ENCODE measurements around the gene NFATC4. TPM values are rescaled to one million over a fixed set of nuclear protein-coding genes. Genes with fewer than 3 reads are reported as not detected.
"Not testable (repeated sequence)": the region's sequence is repeated elsewhere in the genome, so short reads cannot be mapped to it uniquely, and the experiment has no call there.

Gene NFATC4
- total RNA-seq, 1 experiment from 2014 or later, result 10.7 TPM

GRCh38 chr14:24353559-24354481 lies 14.2 kb upstream of the NFATC4 start:
- no peak for TF ChIP-seq CTCF (IDR thresholded peaks at IDR 0.05; ENCODE audit: unreplicated experiment)
- CTCF ChIA-PET, result no interaction called here

GRCh38 chr14:24354482-24354825 lies 13.5 kb upstream of the NFATC4 start:
- H3K27ac Mint-ChIP-seq (ENCODE audit: unreplicated experiment), result peak overlapping the region; percentile 46
- BruUV-seq (replicated peaks); CTCF ChIA-PET; DNase-seq; H3K9me3 Mint-ChIP-seq (ENCODE audit: low read depth, unreplicated experiment); intact Hi-C loops (cut with micrococcal nuclease; ENCODE audit: unreplicated experiment); H3K36me3 Mint-ChIP-seq (ENCODE audit: insufficient read depth, unreplicated experiment): not testable (repeated sequence)
- H3K27me3 Mint-ChIP-seq (ENCODE audit: unreplicated experiment), result peaks cover 14% of the 10 kb centered on the region
- peak overlapping the region; percentile 22 for H3K4me3 Mint-ChIP-seq (ENCODE audit: low read depth, unreplicated experiment)
- peaks cover 20% of the 10 kb centered on the region for H3K4me1 Mint-ChIP-seq (ENCODE audit: low read depth, unreplicated experiment)

More at GRCh38 chr14:24353559-24354481, 14.2 kb upstream of the NFATC4 start:
- no peaks in the 10 kb centered on the region for H3K9me3 Mint-ChIP-seq (ENCODE audit: low read depth, unreplicated experiment)
- no peaks in the 10 kb centered on the region for H3K36me3 Mint-ChIP-seq (ENCODE audit: insufficient read depth, unreplicated experiment)
- DNase-seq, result no peak
- H3K4me3 Mint-ChIP-seq (ENCODE audit: low read depth, unreplicated experiment), result peak overlapping the region; percentile 22
- H3K27ac Mint-ChIP-seq (ENCODE audit: unreplicated experiment), result peak overlapping the region; percentile 46
- peaks cover 20% of the 10 kb centered on the region for H3K4me1 Mint-ChIP-seq (ENCODE audit: low read depth, unreplicated experiment)
- BruUV-seq (replicated peaks), result no TSS peak
- intact Hi-C loops (cut with micrococcal nuclease; ENCODE audit: unreplicated experiment), result no loop called here
- peaks cover 20% of the 10 kb centered on the region for H3K27me3 Mint-ChIP-seq (ENCODE audit: unreplicated experiment)

GRCh38 chr14:24355009-24355408 lies 13.0 kb upstream of the NFATC4 start:
- no TSS peak for BruUV-seq (replicated peaks)
- H3K4me3 Mint-ChIP-seq (ENCODE audit: low read depth, unreplicated experiment), result no peak overlapping the region
- CTCF ChIA-PET, result no interaction called here
- H3K27ac Mint-ChIP-seq (ENCODE audit: unreplicated experiment), result no peak overlapping the region
- H3K27me3 Mint-ChIP-seq (ENCODE audit: unreplicated experiment), result peaks cover 8% of the 10 kb centered on the region
- DNase-seq, result no peak
- TF ChIP-seq CTCF (IDR thresholded peaks at IDR 0.05; ENCODE audit: unreplicated experiment), result no peak
- no peaks in the 10 kb centered on the region for H3K36me3 Mint-ChIP-seq (ENCODE audit: insufficient read depth, unreplicated experiment)
- intact Hi-C loops (cut with micrococcal nuclease; ENCODE audit: unreplicated experiment), result no loop called here
- H3K9me3 Mint-ChIP-seq (ENCODE audit: low read depth, unreplicated experiment), result no peaks in the 10 kb centered on the region
- H3K4me1 Mint-ChIP-seq (ENCODE audit: low read depth, unreplicated experiment), result peaks cover 20% of the 10 kb centered on the region

GRCh38 chr14:24356208-24356607 lies 11.8 kb upstream of the NFATC4 start:
- intact Hi-C loops (cut with micrococcal nuclease; ENCODE audit: unreplicated experiment), result no loop called here
- no peak overlapping the region for H3K4me3 Mint-ChIP-seq (ENCODE audit: low read depth, unreplicated experiment)
- H3K27ac Mint-ChIP-seq (ENCODE audit: unreplicated experiment), result no peak overlapping the region
- H3K27me3 Mint-ChIP-seq (ENCODE audit: unreplicated experiment), result no peaks in the 10 kb centered on the region
- no TSS peak for BruUV-seq (replicated peaks)
- H3K4me1 Mint-ChIP-seq (ENCODE audit: low read depth, unreplicated experiment), result peaks cover 20% of the 10 kb centered on the region
- TF ChIP-seq CTCF (IDR thresholded peaks at IDR 0.05; ENCODE audit: unreplicated experiment), result no peak
- DNase-seq, result no peak
- H3K36me3 Mint-ChIP-seq (ENCODE audit: insufficient read depth, unreplicated experiment), result no peaks in the 10 kb centered on the region
- no peaks in the 10 kb centered on the region for H3K9me3 Mint-ChIP-seq (ENCODE audit: low read depth, unreplicated experiment)
- CTCF ChIA-PET, result no interaction called here

GRCh38 chr14:24360281-24360680 lies 7.7 kb upstream of the NFATC4 start:
- Mint-ChIP-seq H3K27me3 (ENCODE audit: unreplicated experiment) (no peaks in the 10 kb centered on the region), H3K27ac (ENCODE audit: unreplicated experiment) (no peak overlapping the region), H3K4me1 (ENCODE audit: low read depth, unreplicated experiment) (peaks cover 4% of the 10 kb centered on the region), H3K4me3 (ENCODE audit: low read depth, unreplicated experiment) (no peak overlapping the region), H3K36me3 (ENCODE audit: insufficient read depth, unreplicated experiment) (no peaks in the 10 kb centered on the region), H3K9me3 (ENCODE audit: low read depth, unreplicated experiment) (no peaks in the 10 kb centered on the region)
- no peak for TF ChIP-seq CTCF (IDR thresholded peaks at IDR 0.05; ENCODE audit: unreplicated experiment)
- BruUV-seq (replicated peaks), result no TSS peak
- intact Hi-C loops (cut with micrococcal nuclease; ENCODE audit: unreplicated experiment), result no loop called here
- CTCF ChIA-PET, result no interaction called here
- no peak for DNase-seq
